Activated T-cell treated with anti-CD3 and anti-CD28 coated beads for 24 hours (primary cell): ENCODE measurements around the gene RAB3D.

Source experiments
- DNase-seq: peaks from one replicate; pipeline ENCODE4 v3.0.0-alpha.2; 2020; ENCODE audit warnings: low read depth

Gene RAB3D

GRCh38 chr19:11295180-11295579 is 44.3 kb downstream of the RAB3D start:
- DNase-seq: no peak

- peak; percentile 81 for DNase-seq
Measured at GRCh38 chr19:11293433-11294389, 45.7 kb downstream of the RAB3D start.

GRCh38 chr19:11291991-11292390 is 47.5 kb downstream of the RAB3D start:
- DNase-seq: no peak

GRCh38 chr19:11291415-11291814 is 48.0 kb downstream of the RAB3D start:
- no peak for DNase-seq

GRCh38 chr19:11290256-11290655 is 49.2 kb downstream of the RAB3D start:
- no peak for DNase-seq

GRCh38 chr19:11288349-11288748 is 51.1 kb downstream of the RAB3D start:
- DNase-seq: no peak

- DNase-seq: no peak
Measured at GRCh38 chr19:11286312-11286974, 53.0 kb downstream of the RAB3D start.

- DNase-seq: no peak
Measured at GRCh38 chr19:11284515-11284914, 54.9 kb downstream of the RAB3D start.

GRCh38 chr19:11281356-11282049 is 58.0 kb downstream of the RAB3D start:
- no peak for DNase-seq

GRCh38 chr19:11279505-11280236 is 59.8 kb downstream of the RAB3D start:
- DNase-seq: no peak

GRCh38 chr19:11278670-11279069 is 60.8 kb downstream of the RAB3D start:
- no peak for DNase-seq

- DNase-seq: no peak
Measured at GRCh38 chr19:11274533-11275086, 64.8 kb downstream of the RAB3D start.

GRCh38 chr19:11273989-11274388 is 65.5 kb downstream of the RAB3D start:
- DNase-seq: no peak

GRCh38 chr19:11273296-11273695 is 66.2 kb downstream of the RAB3D start:
- DNase-seq: no peak
